GM03348 (cell line): ENCODE results near the gene BTN1A1.

ENCODE experiments used
- DNase-seq: peaks from one replicate; pipeline ENCODE4 v3.0.0; 2012; ENCODE audit warnings: low spot score

The BTN1A1 gene

DNA sequence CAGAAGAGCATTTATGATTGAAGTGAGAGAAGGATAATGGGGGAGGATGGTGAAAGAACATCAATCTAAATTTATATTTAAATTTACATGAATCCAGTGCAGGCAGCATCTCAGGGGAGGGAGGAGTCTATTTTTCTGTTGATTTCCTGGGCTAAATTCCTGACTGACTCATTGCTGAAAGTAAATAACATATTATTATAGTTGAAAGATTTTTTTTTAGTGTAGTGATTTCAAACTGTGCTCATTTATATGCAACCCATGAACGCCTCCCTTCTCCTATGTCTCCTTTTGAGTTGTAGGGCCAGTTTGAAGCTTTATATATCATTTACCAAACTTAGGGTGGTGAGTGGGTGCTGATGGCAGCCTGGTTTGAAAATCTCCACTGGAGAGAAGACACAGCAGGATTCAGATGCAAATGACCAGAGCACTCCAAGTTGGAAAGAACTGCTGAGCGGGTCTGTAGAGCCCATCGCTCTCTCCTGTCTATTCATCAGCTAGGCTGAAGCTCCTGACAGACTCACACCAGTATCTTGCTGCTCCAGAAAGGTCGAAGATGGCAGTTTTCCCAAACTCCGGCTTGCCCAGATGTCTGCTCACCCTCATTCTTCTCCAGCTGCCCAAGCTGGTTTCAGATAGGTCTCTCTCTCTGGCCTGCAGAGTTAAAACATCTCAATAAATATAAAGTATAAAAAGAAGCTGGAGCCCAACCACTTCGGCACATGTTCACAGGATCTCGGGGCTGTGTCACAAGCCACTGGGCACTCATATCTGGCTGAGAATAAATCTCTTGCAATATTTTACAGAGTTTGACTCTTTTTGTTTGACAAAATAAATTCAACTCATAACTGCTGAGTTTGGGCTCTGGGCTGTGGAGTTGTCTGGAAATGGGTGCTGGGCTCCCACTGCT, 24.0 kb upstream of the BTN1A1 start:
- peak; percentile 29 for DNase-seq

DNA sequence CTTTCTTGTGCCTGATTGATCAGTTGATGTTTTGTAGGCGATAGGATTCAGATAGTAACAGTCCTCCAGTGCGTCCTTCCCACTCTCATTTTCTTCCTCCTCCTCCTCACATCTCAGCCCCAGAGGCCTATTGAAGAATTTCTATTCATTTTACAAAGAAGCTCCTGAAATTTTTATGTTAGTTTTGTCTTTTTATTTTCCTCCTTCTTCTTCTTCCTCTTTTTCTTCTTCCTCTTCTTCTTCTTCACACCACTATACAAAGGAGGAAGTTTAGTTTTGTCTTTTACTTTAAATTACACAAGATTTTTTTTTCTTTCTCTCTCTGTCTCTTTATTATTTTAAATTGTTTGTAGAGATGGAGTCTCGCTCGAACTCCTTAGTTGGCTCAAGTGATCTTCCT, 23.2 kb upstream of the BTN1A1 start:
- DNase-seq: no peak

DNA sequence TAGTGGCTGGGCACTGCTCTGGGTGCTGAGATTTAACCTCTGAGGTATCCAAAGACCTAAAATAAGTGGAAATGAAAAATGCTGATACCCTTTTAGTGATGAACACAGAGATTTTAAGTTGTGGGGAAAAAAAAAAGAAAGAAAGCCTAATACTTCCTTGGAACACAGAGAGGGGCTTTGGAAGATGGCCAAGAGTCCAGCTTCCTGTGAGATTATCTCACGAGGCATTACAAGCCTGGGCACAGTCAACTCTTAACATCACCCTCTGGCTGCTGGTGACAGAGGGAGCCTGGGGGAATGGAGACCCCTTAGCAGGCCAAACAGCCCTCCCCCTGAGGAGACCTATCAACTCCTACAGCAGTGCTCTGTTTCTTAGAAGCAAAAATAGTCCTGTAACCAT, 22.7 kb upstream of the BTN1A1 start:
- DNase-seq: no peak

DNA sequence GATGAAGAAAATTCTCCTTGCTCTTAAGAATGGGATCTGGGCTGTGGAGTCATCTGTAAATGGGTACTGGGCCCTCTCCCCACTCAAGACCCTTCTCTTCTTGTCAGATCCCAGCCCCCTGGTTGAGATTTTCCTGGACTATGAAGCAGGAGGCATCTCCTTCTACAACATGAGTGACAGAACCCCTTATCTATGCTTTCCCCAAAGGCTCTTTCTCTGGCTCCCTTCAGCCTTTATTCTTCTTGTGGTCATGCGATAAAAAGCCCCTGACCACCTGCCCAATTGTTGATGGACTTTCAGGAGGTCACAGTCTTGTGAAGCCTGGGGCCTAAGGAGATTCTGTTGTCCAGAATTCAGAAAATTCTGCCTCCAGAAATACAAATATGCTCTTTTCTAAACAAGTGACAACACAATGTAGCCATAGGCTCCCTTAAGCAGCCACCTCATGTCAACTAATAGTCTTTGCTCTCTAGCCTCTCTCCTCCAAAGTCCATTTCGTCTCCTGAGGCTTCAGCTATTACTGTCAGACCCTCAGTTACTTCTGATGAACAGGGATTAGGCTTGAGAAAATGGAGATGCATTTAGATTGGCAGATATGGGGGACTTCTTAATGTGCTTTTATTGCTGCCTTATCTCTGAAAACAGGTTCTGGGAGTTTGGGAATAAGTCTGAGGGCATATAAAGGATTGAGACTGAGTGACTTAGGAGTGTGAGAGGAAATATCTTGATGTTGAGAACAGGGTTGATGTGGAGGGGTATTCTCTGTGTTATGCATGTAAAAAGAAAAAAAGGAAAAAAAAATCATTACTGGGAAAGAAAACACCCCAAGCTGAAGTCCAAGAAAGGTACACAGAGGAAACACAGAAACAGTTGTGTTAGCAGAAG, 21.8 kb upstream of the BTN1A1 start:
- no peak for DNase-seq

GRCh38 chr6:26478985-26479278, 21.2 kb upstream of the BTN1A1 start:
- DNase-seq: no peak

DNA sequence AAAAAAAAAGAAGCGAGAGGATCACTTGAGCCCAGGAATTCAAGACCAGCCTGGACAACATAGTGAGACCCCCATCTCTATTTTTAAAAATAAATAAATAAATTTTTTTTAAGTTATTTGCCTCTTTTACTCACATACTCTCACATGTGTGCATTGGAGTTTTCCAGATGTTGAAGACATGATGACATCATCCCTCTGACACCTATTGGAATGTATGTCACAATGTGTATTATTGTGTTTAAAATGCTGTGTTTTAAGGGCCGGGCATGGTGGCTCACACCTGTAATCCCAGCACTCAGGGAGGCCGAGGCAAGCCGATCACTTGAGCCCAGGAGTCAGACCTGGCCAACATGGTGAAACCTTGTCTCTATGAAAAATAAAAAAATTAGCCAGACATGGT, 17.8 kb upstream of the BTN1A1 start:
- DNase-seq: no peak

GRCh38 chr6:26483727-26484126, 16.4 kb upstream of the BTN1A1 start:
- no peak for DNase-seq

- DNase-seq: no peak
These were observed 15.9 kb upstream of the BTN1A1 start for GRCh38 chr6:26484161-26484560.

GRCh38 chr6:26485112-26485780, 14.9 kb upstream of the BTN1A1 start:
- DNase-seq: no peak

GRCh38 chr6:26486358-26486757, 13.7 kb upstream of the BTN1A1 start:
- no peak for DNase-seq

DNA sequence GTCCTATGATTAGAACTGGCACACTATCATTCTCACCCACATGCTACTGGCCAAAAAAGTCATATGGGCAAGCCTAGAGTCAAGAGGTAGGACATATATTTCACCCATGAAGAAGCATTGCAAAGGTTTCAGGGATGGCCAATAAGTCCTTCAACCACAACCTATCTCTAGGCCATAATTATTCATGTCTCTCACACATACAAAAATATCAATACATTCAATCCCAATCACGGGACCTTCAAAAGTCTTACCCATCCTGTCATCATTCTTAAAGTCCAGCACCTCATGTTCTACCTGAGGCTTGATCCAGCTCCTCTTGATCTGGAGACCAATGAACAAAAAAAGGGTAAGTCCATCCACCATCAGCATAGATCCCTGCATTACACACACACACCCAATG, 12.6 kb upstream of the BTN1A1 start:
- no peak for DNase-seq

DNA sequence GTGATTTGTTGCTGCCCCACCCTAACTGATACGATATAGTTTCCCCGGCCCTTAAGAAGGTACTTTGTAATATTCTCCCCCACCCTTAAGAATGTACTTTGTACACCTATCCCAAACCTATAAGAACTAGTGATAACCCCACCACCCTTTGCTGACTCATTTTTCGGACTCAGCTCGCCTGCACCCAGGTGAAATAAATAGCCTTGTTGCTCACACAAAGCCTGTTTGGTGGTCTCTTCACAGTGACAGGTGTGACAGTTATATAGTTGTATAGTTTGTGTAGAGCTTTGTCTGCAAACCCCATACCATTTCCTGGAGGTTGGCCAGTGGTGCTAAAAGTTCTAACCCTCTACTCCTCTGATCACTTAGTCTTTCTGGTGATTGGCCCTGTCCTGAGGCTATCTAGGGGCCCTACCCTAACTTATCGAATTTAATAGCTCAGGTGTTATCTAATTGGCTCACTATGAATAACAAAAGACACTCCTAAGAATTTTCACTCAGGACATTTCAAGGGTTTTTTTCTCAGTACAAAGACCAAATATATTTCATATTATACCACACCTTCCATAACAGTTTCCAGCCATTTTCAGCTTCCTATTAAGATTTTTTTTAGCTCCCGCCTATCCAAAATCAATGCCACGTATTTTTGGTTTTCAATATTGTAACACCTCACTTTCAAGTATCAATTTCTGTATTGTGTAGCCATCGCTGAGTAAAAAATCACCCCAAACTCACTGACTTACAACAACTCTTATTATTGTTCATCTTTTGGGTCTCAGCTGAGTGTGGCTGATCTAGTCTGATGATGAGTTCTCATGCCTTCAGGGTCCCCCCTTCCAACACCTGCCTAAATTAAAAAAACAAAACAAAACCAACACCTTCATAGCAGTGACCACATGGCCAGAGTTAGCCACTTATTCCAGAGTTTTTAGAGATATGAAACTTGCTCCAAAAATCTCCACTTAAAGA, 9.8 kb upstream of the BTN1A1 start:
- DNase-seq: no peak

DNA sequence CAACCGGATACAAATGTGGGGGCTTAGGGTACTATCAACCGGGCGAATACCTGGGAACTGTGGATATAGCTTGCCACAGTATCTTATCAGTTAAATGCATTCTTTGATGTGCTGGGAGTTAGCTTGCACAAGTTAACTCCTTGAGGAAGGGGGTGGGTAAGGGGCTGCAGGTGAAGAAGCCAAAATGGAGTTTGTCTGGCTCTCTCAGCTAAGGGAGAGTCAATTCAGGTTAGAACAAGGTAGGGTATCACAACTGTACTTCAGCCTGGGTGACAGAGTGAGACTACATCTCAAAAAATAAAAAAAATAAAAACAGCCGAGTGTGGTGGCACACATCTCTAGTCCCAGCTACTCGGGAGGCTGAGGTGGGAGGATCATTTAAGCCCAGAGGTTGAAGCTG, 8.5 kb upstream of the BTN1A1 start:
- DNase-seq: no peak

GRCh38 chr6:26493258-26493657, 6.8 kb upstream of the BTN1A1 start:
- peak; percentile 11 for DNase-seq

GRCh38 chr6:26494117-26494516, 6.0 kb upstream of the BTN1A1 start:
- no peak for DNase-seq

DNA sequence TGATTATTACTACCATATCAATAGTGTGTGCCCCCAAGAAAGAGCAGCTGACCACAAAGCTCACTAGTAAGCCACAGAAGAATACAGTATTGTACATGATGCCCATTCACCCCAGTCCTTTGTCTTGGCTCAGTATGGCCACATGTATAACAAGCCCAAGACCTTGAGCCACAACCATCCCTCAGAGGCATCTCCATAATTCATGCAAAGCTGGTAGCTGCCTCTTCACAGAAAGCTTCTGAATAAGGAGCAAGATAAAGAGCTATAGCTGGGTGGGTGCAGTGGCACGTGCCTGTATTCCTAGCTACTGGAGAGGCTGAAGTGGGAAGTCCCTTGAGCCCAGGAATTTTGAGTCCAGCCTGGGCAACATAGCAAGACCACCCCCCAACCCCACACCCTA, 4.8 kb upstream of the BTN1A1 start:
- DNase-seq: no peak

GRCh38 chr6:26497610-26498009, 2.5 kb upstream of the BTN1A1 start:
- DNase-seq: no peak

DNA sequence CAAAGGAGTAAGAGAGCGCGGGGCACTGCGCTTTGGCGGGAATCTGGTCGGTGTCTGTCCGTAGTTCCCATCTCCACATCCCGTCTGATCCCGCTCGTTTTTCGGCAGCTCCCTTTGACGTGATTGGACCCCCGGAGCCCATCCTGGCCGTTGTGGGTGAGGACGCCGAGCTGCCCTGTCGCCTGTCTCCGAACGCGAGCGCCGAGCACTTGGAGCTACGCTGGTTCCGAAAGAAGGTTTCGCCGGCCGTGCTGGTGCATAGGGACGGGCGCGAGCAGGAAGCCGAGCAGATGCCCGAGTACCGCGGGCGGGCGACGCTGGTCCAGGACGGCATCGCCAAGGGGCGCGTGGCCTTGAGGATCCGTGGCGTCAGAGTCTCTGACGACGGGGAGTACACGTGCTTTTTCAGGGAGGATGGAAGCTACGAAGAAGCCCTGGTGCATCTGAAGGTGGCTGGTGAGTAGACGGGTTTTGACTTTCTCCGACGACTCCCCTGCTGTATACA, 1.4 kb downstream of the BTN1A1 start:
- peak; percentile 33 for DNase-seq

- no peak for DNase-seq
These were observed 2.1 kb downstream of the BTN1A1 start for GRCh38 chr6:26502165-26502564.

- DNase-seq: no peak
These were observed 2.5 kb downstream of the BTN1A1 start for GRCh38 chr6:26502626-26503025.

- DNase-seq: no peak
These were observed 7.6 kb downstream of the BTN1A1 start for GRCh38 chr6:26507658-26508057.
